Skeletal muscle tissue (tissue), 4 donors: ENCODE measurements around the gene GABRG1. TPM values are rescaled to one million over a fixed set of nuclear protein-coding genes. Genes with fewer than 3 reads are reported as not detected.

Source experiments
- H3K27ac ChIP-seq: one replicate; pipeline ENCODE4 v1.7.0; 2013; ENCODE audit warnings: mild to moderate bottlenecking, low read depth, low read length, inconsistent platforms
- H3K27me3 ChIP-seq, 3 donors: one replicate each; pipeline ENCODE4 v1.7.0; 2013; ENCODE audit warnings: low read length in 3 of 3; ENCODE audit not compliant: control insufficient read depth in 3 of 3, insufficient read depth in 3 of 3
- H3K36me3 ChIP-seq, 3 donors: one replicate each; pipeline ENCODE4 v1.7.0; 2013; ENCODE audit warnings: low read length in 3 of 3; ENCODE audit not compliant: control insufficient read depth in 3 of 3, insufficient read depth in 3 of 3
- H3K4me1 ChIP-seq, 3 donors: one replicate each; pipeline ENCODE4 v1.7.0; 2013; ENCODE audit warnings: low read length in 3 of 3, mild to moderate bottlenecking in 3 of 3; ENCODE audit not compliant: control insufficient read depth in 3 of 3, insufficient read depth in 3 of 3
- H3K4me3 ChIP-seq, 3 donors: one replicate each; pipeline ENCODE4 v1.7.0; 2013; ENCODE audit warnings: low read length in 3 of 3
- H3K9ac ChIP-seq, 3 donors: one replicate each; pipeline ENCODE4 v1.7.0; 2013; ENCODE audit warnings: low read length in 3 of 3, mild to moderate bottlenecking in 3 of 3, moderate library complexity in 2 of 3, low read depth in 1 of 3
- H3K9me3 ChIP-seq, 3 donors: one replicate each; pipeline ENCODE4 v1.7.0; 2013; ENCODE audit warnings: low read length in 3 of 3; ENCODE audit not compliant: control insufficient read depth in 3 of 3
- total RNA-seq: library from RNA; depleted of rRNA; stranded (reverse); fragments of >200 nt; gene quantifications from one replicate; pipeline ENCODE4 v1.2.3, GENCODE V29; 2014
- donor health status: Osteomylitis.

The GABRG1 gene
- total RNA-seq, 1 donor from 2014 or later = under 0.01 TPM

DNA sequence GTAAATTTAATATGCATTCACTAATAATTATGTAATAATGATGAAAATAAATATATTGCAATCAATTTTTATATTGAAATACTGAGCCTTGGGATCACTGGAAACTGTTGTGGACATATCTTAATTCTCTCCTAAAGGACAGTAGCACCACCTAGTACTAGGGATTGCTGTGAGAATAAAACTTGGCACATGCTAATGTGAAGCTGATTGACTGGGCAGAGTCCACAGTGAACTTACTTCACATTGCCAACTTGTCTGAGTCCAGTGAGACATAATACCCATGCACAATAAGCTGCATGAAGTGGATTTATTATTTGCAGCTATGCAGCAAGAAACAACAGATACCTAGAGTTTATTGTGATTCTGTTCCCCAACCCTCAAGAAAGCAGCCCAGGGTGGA lies 131.1 kb downstream of the GABRG1 start:
- Histone ChIP-seq H3K4me1 (no peaks in the 10 kb centered on the region), H3K9me3 (no peaks in the 10 kb centered on the region), H3K27ac (no peak overlapping the region), H3K36me3 (no peaks in the 10 kb centered on the region), H3K9ac (no peak overlapping the region), H3K4me3 (no peak overlapping the region), H3K27me3 (no peaks in the 10 kb centered on the region)

DNA sequence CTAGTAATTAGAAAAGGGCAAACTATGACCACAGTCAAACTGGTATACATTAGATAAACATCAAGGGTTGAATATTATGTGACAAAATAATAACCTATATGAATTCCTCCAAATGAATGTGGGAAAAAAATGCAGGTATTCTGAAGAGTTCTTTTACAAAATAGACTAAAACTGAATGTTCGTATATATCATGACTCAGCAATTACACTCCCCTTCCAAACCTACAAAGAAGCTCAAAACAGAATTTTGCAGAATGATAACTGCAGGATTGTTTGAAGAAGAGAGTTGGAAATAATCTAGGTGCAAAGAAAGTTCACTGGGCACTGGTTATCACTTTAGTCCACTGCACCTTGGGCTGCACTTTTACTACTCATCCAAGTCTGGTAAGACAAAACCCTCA lies 134.1 kb downstream of the GABRG1 start:
- no peaks in the 10 kb centered on the region for H3K36me3 ChIP-seq
- no peaks in the 10 kb centered on the region for H3K9me3 ChIP-seq
- H3K27ac ChIP-seq = no peak overlapping the region
- no peaks in the 10 kb centered on the region for H3K4me1 ChIP-seq
- no peak overlapping the region for H3K9ac ChIP-seq
- H3K27me3 ChIP-seq = no peaks in the 10 kb centered on the region
- no peak overlapping the region for H3K4me3 ChIP-seq

DNA sequence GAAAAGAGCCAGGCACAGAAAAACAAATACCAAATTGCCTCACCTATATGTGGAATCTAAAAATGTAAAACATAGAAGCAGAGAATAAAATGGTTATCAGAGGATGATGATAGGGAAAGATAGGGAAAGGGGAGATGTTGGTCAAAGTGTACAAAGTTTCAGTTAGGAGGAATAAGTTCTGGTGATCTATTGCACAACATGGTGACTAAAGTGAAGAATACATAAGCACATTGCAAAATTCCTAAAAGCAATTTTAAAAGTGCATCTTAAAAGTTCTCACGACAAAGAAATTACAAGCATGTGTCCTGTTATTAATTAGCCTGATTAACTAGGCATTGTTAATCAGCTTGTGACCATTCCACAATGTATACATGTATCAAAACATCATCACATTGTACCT lies 136.0 kb downstream of the GABRG1 start:
- H3K27me3 ChIP-seq = no peaks in the 10 kb centered on the region
- no peaks in the 10 kb centered on the region for H3K36me3 ChIP-seq
- no peaks in the 10 kb centered on the region for H3K9me3 ChIP-seq
- no peak overlapping the region for H3K27ac ChIP-seq
- no peak overlapping the region for H3K9ac ChIP-seq
- H3K4me1 ChIP-seq = no peaks in the 10 kb centered on the region
- H3K4me3 ChIP-seq = no peak overlapping the region
